22Rv1 (cell line): ENCODE results near the gene OVAAL.

Source experiments
- ZFX ChIP-seq: fragments of 450-650 bp; IDR thresholded peaks from 2 replicates; pipeline ENCODE4 v1.6.1; 2017; ENCODE audit warnings: antibody characterized with exemption, borderline replicate concordance
- TF ChIP-seq, protein P1 (sequence below): fragments of 450-650 bp; IDR thresholded peaks from 2 replicates; pipeline ENCODE4 v1.5.1; 2017; ENCODE audit warnings: mild to moderate bottlenecking

DNA sequence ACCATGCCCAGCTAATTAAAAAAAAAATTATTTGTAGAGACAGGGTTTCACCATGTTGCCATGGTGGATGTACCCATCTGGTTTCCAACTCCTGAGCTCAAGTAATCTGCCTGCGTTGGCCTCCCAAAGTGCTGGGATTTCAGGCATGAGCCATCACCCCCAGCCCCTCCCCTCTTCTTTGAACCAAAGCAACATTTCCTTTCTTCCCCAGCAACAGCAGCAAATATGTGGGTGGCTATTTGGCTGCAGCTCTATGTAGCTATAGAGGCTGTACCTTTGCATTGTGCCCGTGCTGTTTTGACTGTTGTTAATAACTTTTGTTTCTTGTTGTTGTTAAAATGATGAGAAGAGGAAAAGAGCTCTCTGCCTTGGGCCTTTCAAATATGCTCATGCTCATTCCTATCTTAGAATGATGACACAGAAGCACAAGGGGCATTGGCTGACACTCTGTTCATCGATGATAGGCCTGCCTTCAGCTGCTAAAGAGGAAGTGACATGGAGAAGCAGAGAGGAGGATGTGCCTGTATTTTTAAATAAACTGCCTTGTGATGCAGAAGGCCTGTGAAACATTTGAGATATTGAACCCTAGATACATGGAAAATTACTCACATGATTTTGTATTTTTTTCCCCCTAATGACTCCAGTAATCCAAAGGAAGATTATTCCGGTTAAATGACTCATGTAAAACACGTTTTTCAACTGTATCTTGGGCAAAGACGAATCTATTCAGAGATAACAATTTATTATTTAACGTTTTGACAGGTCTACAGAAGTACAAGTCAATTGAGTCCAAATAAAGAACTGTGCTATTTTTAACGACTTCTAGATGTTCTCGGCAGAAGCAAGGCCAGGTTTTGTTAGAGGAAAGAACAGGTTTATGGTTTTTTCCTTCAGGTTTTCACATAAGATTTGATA lies 52.5 kb downstream of the OVAAL start:
- TF ChIP-seq, protein P1, sequence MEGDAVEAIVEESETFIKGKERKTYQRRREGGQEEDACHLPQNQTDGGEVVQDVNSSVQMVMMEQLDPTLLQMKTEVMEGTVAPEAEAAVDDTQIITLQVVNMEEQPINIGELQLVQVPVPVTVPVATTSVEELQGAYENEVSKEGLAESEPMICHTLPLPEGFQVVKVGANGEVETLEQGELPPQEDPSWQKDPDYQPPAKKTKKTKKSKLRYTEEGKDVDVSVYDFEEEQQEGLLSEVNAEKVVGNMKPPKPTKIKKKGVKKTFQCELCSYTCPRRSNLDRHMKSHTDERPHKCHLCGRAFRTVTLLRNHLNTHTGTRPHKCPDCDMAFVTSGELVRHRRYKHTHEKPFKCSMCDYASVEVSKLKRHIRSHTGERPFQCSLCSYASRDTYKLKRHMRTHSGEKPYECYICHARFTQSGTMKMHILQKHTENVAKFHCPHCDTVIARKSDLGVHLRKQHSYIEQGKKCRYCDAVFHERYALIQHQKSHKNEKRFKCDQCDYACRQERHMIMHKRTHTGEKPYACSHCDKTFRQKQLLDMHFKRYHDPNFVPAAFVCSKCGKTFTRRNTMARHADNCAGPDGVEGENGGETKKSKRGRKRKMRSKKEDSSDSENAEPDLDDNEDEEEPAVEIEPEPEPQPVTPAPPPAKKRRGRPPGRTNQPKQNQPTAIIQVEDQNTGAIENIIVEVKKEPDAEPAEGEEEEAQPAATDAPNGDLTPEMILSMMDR: no peak
- TF ChIP-seq ZFX: no peak
